DND-41 (cell line): ENCODE data around the gene BAG5.

ENCODE experiments used
- EZH2 ChIP-seq: IDR thresholded peaks from 3 replicates; pipeline ENCODE4 v1.6.1; 2012; ENCODE audit warnings: borderline replicate concordance, low read depth, mild to moderate bottlenecking, moderate library complexity, low read length, inconsistent platforms; ENCODE audit not compliant: severe bottlenecking
- TF ChIP-seq, protein P1 (sequence below): IDR thresholded peaks from 2 replicates; pipeline ENCODE4 v1.5.1; 2012; ENCODE audit warnings: borderline replicate concordance, low read length, moderate library complexity, mild to moderate bottlenecking; ENCODE audit not compliant: poor library complexity, severe bottlenecking; ENCODE audit errors: extremely low read depth

DNA sequence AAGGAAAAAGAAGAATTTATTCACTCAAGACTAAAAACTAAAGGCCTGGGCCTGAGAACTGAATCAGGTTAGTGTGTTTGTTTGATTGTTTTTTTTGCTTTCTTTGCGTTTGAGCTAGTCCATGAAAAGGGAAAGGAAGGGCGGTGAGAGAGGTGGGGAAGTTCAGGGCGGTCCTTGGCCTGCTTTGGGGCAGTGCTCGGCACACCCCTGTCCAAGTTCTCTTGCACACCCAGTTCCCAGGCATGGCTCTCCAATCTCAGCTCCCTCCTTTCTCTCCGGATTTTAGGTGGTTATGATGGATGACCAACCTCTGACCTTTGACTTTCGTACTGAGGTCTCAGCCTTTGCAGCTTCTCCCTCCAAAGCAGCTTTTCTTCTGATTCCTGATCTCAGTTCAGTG lies 11.6 kb upstream of the BAG5 start:
- TF ChIP-seq, protein P1, sequence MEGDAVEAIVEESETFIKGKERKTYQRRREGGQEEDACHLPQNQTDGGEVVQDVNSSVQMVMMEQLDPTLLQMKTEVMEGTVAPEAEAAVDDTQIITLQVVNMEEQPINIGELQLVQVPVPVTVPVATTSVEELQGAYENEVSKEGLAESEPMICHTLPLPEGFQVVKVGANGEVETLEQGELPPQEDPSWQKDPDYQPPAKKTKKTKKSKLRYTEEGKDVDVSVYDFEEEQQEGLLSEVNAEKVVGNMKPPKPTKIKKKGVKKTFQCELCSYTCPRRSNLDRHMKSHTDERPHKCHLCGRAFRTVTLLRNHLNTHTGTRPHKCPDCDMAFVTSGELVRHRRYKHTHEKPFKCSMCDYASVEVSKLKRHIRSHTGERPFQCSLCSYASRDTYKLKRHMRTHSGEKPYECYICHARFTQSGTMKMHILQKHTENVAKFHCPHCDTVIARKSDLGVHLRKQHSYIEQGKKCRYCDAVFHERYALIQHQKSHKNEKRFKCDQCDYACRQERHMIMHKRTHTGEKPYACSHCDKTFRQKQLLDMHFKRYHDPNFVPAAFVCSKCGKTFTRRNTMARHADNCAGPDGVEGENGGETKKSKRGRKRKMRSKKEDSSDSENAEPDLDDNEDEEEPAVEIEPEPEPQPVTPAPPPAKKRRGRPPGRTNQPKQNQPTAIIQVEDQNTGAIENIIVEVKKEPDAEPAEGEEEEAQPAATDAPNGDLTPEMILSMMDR: no peak
- TF ChIP-seq EZH2: no peak
